Testis (tissue), 3 donors: ENCODE measurements around the gene KATNAL1. TPM values are rescaled to one million over a fixed set of nuclear protein-coding genes. Genes with fewer than 3 reads are reported as not detected.

Experiments used
- DNase-seq: peaks from one replicate; pipeline ENCODE4 v3.0.0-alpha.2; 2019
- H3K27ac ChIP-seq, 2 donors: fragments of 200-600 bp; sonication (generic); one replicate each; pipeline ENCODE4 v1.5.1; 2019
- H3K27me3 ChIP-seq: fragments of 200-600 bp; sonication (generic); one replicate; pipeline ENCODE4 v1.5.1; 2019
- H3K36me3 ChIP-seq: fragments of 200-600 bp; sonication (generic); one replicate; pipeline ENCODE4 v1.5.1; 2017; ENCODE audit warnings: low read depth; ENCODE audit errors: missing control alignments
- H3K4me1 ChIP-seq: fragments of 200-600 bp; sonication (generic); one replicate; pipeline ENCODE4 v1.5.1; 2019
- H3K4me3 ChIP-seq, 2 donors: fragments of 200-600 bp; sonication (generic); one replicate each; pipeline ENCODE4 v1.5.1; 2017 to 2019
- H3K9me3 ChIP-seq: fragments of 200-600 bp; sonication (generic); one replicate; pipeline ENCODE4 v1.5.1; 2017
- CTCF ChIP-seq, 3 experiments: fragments of 450-650 bp in 2 of 3; fragments of 200-600 bp in 1 of 3; sonication (generic) in 1 of 3; IDR thresholded peaks; one replicate each; pipeline ENCODE4 v1.5.1; 2016 to 2019; ENCODE audit warnings: antibody characterized with exemption in 3 of 3, mild to moderate bottlenecking in 2 of 3, moderate library complexity in 1 of 3
- POLR2A ChIP-seq: fragments of 450-650 bp; IDR thresholded peaks from one replicate; pipeline ENCODE4 v1.6.1; 2017; ENCODE audit warnings: antibody characterized with exemption, mild to moderate bottlenecking, moderate library complexity
- WGBS, 2 donors: methylation state at CpG; one replicate each; pipeline ENCODE4 v1.1.5; 2018; 5-methylcytosine and 5-hydroxymethylcytosine counted together
- intact Hi-C: fragments of 100-400 bp; cut with DNase I; formaldehyde crosslinking; loops from one replicate; pipeline ENCODE4 v1.15.1; 2023; ENCODE audit warnings: low total_unique reads
- polyA plus RNA-seq: library from polyadenylated mRNA; stranded (reverse); fragments of 350-450 nt; fragmentation: Illumina TruSeq; extraction: RNeasy Lipid Tissue Mini Kit (QIAGEN cat#74804); gene quantifications from one replicate; pipeline ENCODE4 v1.2.3, GENCODE V29; 2014; ENCODE audit warnings: low read depth, low replicate concordance; ENCODE audit not compliant: insufficient read depth
- total RNA-seq, 2 donors: library from RNA; depleted of rRNA; stranded (reverse); fragments of >200 nt; gene quantifications; one replicate each; pipeline ENCODE4 v1.2.3, GENCODE V29; 2016

KATNAL1 gene
- total and polyA plus RNA-seq, 3 donors from 2014 or later, result 19.0 to 40.5 (median 20.1) TPM

GRCh38 chr13:30306762-30307193, 573 bp downstream of the KATNAL1 start:
- no peaks in the 10 kb centered on the region for H3K9me3 ChIP-seq
- no peak for TF ChIP-seq POLR2A
- TF ChIP-seq CTCF (IDR thresholded peaks at IDR 0.05), result no peak
- peak; percentile 97 for DNase-seq
- WGBS, 2 donors, result 0 to 1% methylated on average over 22 to 37 of the region's 37 CpGs
- peak overlapping the region; percentile 88 to 95 for H3K27ac ChIP-seq
- intact Hi-C loops, result no loop called here
- no peaks in the 10 kb centered on the region for H3K36me3 ChIP-seq
- H3K27me3 ChIP-seq, result no peaks in the 10 kb centered on the region
- H3K4me1 ChIP-seq, result peaks cover 3% of the 10 kb centered on the region
- H3K4me3 ChIP-seq, result peak overlapping the region; percentile 93 to 99

- Histone ChIP-seq H3K27ac (no peak overlapping the region), H3K4me3 (no peak overlapping the region), H3K9me3 (no peaks in the 10 kb centered on the region), H3K36me3 (no peaks in the 10 kb centered on the region), H3K27me3 (no peaks in the 10 kb centered on the region), H3K4me1 (peaks cover 3% of the 10 kb centered on the region)
- WGBS, 2 donors, result 56 to 58% methylated on average over 1 of the region's 1 CpG
- TF ChIP-seq POLR2A (no peak), CTCF (IDR thresholded peaks at IDR 0.05) (no peak)
- no peak for DNase-seq
- intact Hi-C loops, result no loop called here
Observed at GRCh38 chr13:30305456-30305970, 1.8 kb downstream of the KATNAL1 start.

- WGBS, 2 donors, result 46 to 48% methylated on average over 1 of the region's 1 CpG
- H3K27me3 ChIP-seq, result no peaks in the 10 kb centered on the region
- intact Hi-C loops, result no loop called here
- H3K9me3 ChIP-seq, result no peaks in the 10 kb centered on the region
- TF ChIP-seq POLR2A (no peak), CTCF (IDR thresholded peaks at IDR 0.05) (no peak)
- DNase-seq, result no peak
- no peaks in the 10 kb centered on the region for H3K36me3 ChIP-seq
- no peak overlapping the region for H3K4me3 ChIP-seq
- H3K4me1 ChIP-seq, result peaks cover 3% of the 10 kb centered on the region
- no peak overlapping the region for H3K27ac ChIP-seq
Observed at GRCh38 chr13:30303269-30303668, 4.1 kb downstream of the KATNAL1 start.

- Histone ChIP-seq H3K27ac (no peak overlapping the region), H3K9me3 (no peaks in the 10 kb centered on the region), H3K4me1 (no peaks in the 10 kb centered on the region), H3K27me3 (no peaks in the 10 kb centered on the region), H3K4me3 (no peak overlapping the region), H3K36me3 (no peaks in the 10 kb centered on the region)
- intact Hi-C loops, result no loop called here
- no peak for TF ChIP-seq POLR2A
- TF ChIP-seq CTCF (IDR thresholded peaks at IDR 0.05), result no peak
- WGBS, 2 donors, result 85 to 95% methylated on average over 5 of the region's 5 CpGs
- DNase-seq, result no peak
Observed at GRCh38 chr13:30301827-30302226, 5.5 kb downstream of the KATNAL1 start.

- TF ChIP-seq POLR2A, result no peak
- no peak for TF ChIP-seq CTCF (IDR thresholded peaks at IDR 0.05)
- Histone ChIP-seq H3K9me3 (no peaks in the 10 kb centered on the region), H3K27ac (no peak overlapping the region), H3K36me3 (no peaks in the 10 kb centered on the region), H3K27me3 (no peaks in the 10 kb centered on the region), H3K4me3 (no peak overlapping the region), H3K4me1 (no peaks in the 10 kb centered on the region)
- intact Hi-C loops, result no loop called here
- DNase-seq, result no peak
- 69 to 81% methylated on average over 1 of the region's 1 CpG for WGBS, 2 donors
Observed at GRCh38 chr13:30300596-30300995, 6.8 kb downstream of the KATNAL1 start.
